MM.1S (cell line): ENCODE results near the gene KCND2.

Experiments used
- DNase-seq: peaks from one replicate; pipeline ENCODE4 v3.0.0-alpha.2; 2015
- H2AFZ ChIP-seq: fragments of 300-600 bp; sonication (generic); 2 replicates; pipeline ENCODE4 v1.6.0; 2016; ENCODE audit warnings: antibody characterized with exemption, low read length
- H3F3A ChIP-seq: fragments of 300-600 bp; sonication (generic); 2 replicates; pipeline ENCODE4 v1.6.1; 2016; ENCODE audit warnings: mild to moderate bottlenecking, antibody characterized with exemption, low read length, moderate library complexity, mixed read lengths; ENCODE audit not compliant: insufficient read depth
- H3K27ac ChIP-seq: fragments of 300-600 bp; sonication (generic); 2 replicates; pipeline ENCODE4 v1.5.1; 2016; ENCODE audit warnings: mild to moderate bottlenecking, low read length
- H3K27me3 ChIP-seq: fragments of 300-600 bp; sonication (generic); replicated peaks from 2 replicates; pipeline ENCODE4 v1.6.0; 2016; ENCODE audit warnings: low read length; ENCODE audit not compliant: insufficient read depth
- H3K36me3 ChIP-seq: fragments of 300-600 bp; sonication (generic); replicated peaks from 2 replicates; pipeline ENCODE4 v1.6.1; 2016; ENCODE audit warnings: mild to moderate bottlenecking, low read length, mixed read lengths; ENCODE audit not compliant: insufficient read depth
- H3K4me1 ChIP-seq: fragments of 300-600 bp; sonication (generic); 2 replicates; pipeline ENCODE4 v1.6.1; 2016; ENCODE audit warnings: low read length, mixed read lengths
- H3K4me2 ChIP-seq: fragments of 300-600 bp; sonication (generic); 2 replicates; pipeline ENCODE4 v1.6.0; 2016; ENCODE audit warnings: low read depth, low read length
- H3K4me3 ChIP-seq: fragments of 300-600 bp; sonication (generic); 2 replicates; pipeline ENCODE4 v1.5.1; 2016; ENCODE audit warnings: low read length, mixed read lengths
- H3K79me2 ChIP-seq: fragments of 300-600 bp; sonication (generic); 2 replicates; pipeline ENCODE4 v1.6.1; 2016; ENCODE audit warnings: mixed run types, low read length, mixed read lengths
- H3K9ac ChIP-seq: fragments of 300-600 bp; sonication (generic); 2 replicates; pipeline ENCODE4 v1.6.1; 2016; ENCODE audit warnings: low read length, mixed read lengths
- H3K9me2 ChIP-seq: fragments of 300-600 bp; sonication (generic); replicated peaks from 2 replicates; pipeline ENCODE4 v1.6.1; 2016; ENCODE audit warnings: mild to moderate bottlenecking, low read length, mixed read lengths; ENCODE audit not compliant: insufficient read depth
- H3K9me3 ChIP-seq: fragments of 300-600 bp; sonication (generic); replicated peaks from 2 replicates; pipeline ENCODE4 v1.6.1; 2016; ENCODE audit warnings: mild to moderate bottlenecking, low read length, mixed read lengths; ENCODE audit not compliant: insufficient read depth
- H4K20me1 ChIP-seq: fragments of 300-600 bp; sonication (generic); 2 replicates; pipeline ENCODE4 v1.6.1; 2016; ENCODE audit warnings: mild to moderate bottlenecking, low read length, moderate library complexity, mixed read lengths; ENCODE audit not compliant: insufficient read depth
- CTCF ChIP-seq: fragments of 300-600 bp; sonication (generic); IDR thresholded peaks from 2 replicates; pipeline ENCODE4 v1.5.1; 2016; ENCODE audit warnings: antibody characterized with exemption, low read length, mixed read lengths
- EZH2 ChIP-seq: fragments of 300-600 bp; sonication (generic); optimal IDR thresholded peaks from 2 replicates; pipeline ENCODE3; 2017; ENCODE audit warnings: low read depth, mild to moderate bottlenecking, antibody characterized with exemption, low read length, mixed read lengths
- EZH2phosphoT487 ChIP-seq: fragments of 300-600 bp; sonication (generic); IDR thresholded peaks from 2 replicates; pipeline ENCODE4 v1.6.1; 2018; ENCODE audit warnings: antibody characterized with exemption, low read length

The KCND2 gene

GRCh38 chr7:120675076-120675475 lies 402.1 kb downstream of the KCND2 start:
- no peak overlapping the region for H3K4me2 ChIP-seq
- H3K9me2 ChIP-seq = no peaks in the 10 kb centered on the region
- DNase-seq = no peak
- no peak overlapping the region for H3K4me3 ChIP-seq
- H2AFZ ChIP-seq = no peak overlapping the region
- no peaks in the 10 kb centered on the region for H3K79me2 ChIP-seq
- no peak overlapping the region for H3K27ac ChIP-seq
- no peaks in the 10 kb centered on the region for H4K20me1 ChIP-seq
- H3K9ac ChIP-seq = no peak overlapping the region
- H3K36me3 ChIP-seq = no peaks in the 10 kb centered on the region
- H3F3A ChIP-seq = no peaks in the 10 kb centered on the region
- no peaks in the 10 kb centered on the region for H3K27me3 ChIP-seq
- no peaks in the 10 kb centered on the region for H3K9me3 ChIP-seq
- H3K4me1 ChIP-seq = no peaks in the 10 kb centered on the region
- no peak for TF ChIP-seq CTCF
- TF ChIP-seq EZH2phosphoT487 = no peak
- no peak for TF ChIP-seq EZH2

- Histone ChIP-seq H3K4me3 (no peak overlapping the region), H4K20me1 (no peaks in the 10 kb centered on the region), H3K9me2 (no peaks in the 10 kb centered on the region), H3K4me2 (peak overlapping the region; percentile 8; the same call in 1 of the 2 replicates), H3K4me1 (no peaks in the 10 kb centered on the region), H3K27me3 (no peaks in the 10 kb centered on the region), H3K9ac (no peak overlapping the region), H3K79me2 (no peaks in the 10 kb centered on the region), H3K36me3 (no peaks in the 10 kb centered on the region), H2AFZ (peak overlapping the region; percentile 9; the same call in 1 of the 2 replicates), H3F3A (no peaks in the 10 kb centered on the region), H3K9me3 (no peaks in the 10 kb centered on the region), H3K27ac (no peak overlapping the region)
- peak; percentile 40 for DNase-seq
- TF ChIP-seq CTCF = no peak
- no peak for TF ChIP-seq EZH2phosphoT487
- no peak for TF ChIP-seq EZH2
Observed at GRCh38 chr7:120677535-120677934, 404.6 kb downstream of the KCND2 start.

GRCh38 chr7:120680985-120681384 lies 408.0 kb downstream of the KCND2 start:
- Histone ChIP-seq H3K4me3 (no peak overlapping the region), H3K9me3 (no peaks in the 10 kb centered on the region), H2AFZ (no peak overlapping the region), H3F3A (no peaks in the 10 kb centered on the region), H3K36me3 (no peaks in the 10 kb centered on the region), H3K9me2 (no peaks in the 10 kb centered on the region), H3K4me2 (no peak overlapping the region), H4K20me1 (no peaks in the 10 kb centered on the region), H3K79me2 (no peaks in the 10 kb centered on the region), H3K27me3 (no peaks in the 10 kb centered on the region), H3K27ac (no peak overlapping the region), H3K9ac (no peak overlapping the region), H3K4me1 (no peaks in the 10 kb centered on the region)
- no peak for DNase-seq
- TF ChIP-seq EZH2 = no peak
- no peak for TF ChIP-seq CTCF
- no peak for TF ChIP-seq EZH2phosphoT487
